Mesenchymal stem cell (in vitro differentiated cells and primary cell): ENCODE data around the gene RNF26.

Experiments
- DNase-seq: peaks from one replicate; pipeline ENCODE4 v3.0.0-alpha.2; 2013
- H2AFZ ChIP-seq: one replicate; pipeline ENCODE4 v1.6.1; 2013; ENCODE audit warnings: low read depth, mild to moderate bottlenecking, control low read depth, inconsistent platforms, low read length, moderate library complexity
- H2AK5ac ChIP-seq: 2 replicates; pipeline ENCODE4 v1.6.1; 2013; ENCODE audit warnings: low read length, moderate library complexity, mild to moderate bottlenecking, inconsistent platforms; ENCODE audit not compliant: severe bottlenecking
- H2BK120ac ChIP-seq: one replicate; pipeline ENCODE4 v1.6.1; 2013; ENCODE audit warnings: low read depth, mild to moderate bottlenecking, inconsistent platforms, low read length, moderate library complexity
- H2BK12ac ChIP-seq, 2 experiments: one replicate each; pipeline ENCODE4 v1.6.1; 2013; ENCODE audit warnings: inconsistent platforms in 2 of 2, low read length in 2 of 2, mild to moderate bottlenecking in 2 of 2, moderate library complexity in 2 of 2, control low read depth in 1 of 2
- H2BK15ac ChIP-seq: one replicate; pipeline ENCODE4 v1.6.1; 2013; ENCODE audit warnings: mild to moderate bottlenecking, low read depth, inconsistent platforms; ENCODE audit not compliant: poor library complexity, severe bottlenecking
- H2BK5ac ChIP-seq: 2 replicates; pipeline ENCODE4 v1.6.1; 2013; ENCODE audit warnings: low read depth, mild to moderate bottlenecking, low read length, control low read depth, inconsistent platforms; ENCODE audit not compliant: poor library complexity, severe bottlenecking
- H3K14ac ChIP-seq, 2 experiments: one replicate each; pipeline ENCODE4 v1.6.1; 2013; ENCODE audit warnings: inconsistent platforms in 2 of 2, low read length in 2 of 2, control low read depth in 1 of 2, mild to moderate bottlenecking in 1 of 2, moderate library complexity in 1 of 2
- H3K18ac ChIP-seq, 2 experiments: one replicate each; pipeline ENCODE4 v1.6.1; 2013; ENCODE audit warnings: inconsistent platforms in 2 of 2, low read length in 2 of 2, control low read depth in 1 of 2, low read depth in 1 of 2, mild to moderate bottlenecking in 1 of 2
- H3K23ac ChIP-seq, 2 experiments: one replicate each; pipeline ENCODE4 v1.6.1; 2013; ENCODE audit warnings: inconsistent platforms in 2 of 2, low read length in 2 of 2, mild to moderate bottlenecking in 2 of 2, moderate library complexity in 2 of 2, control low read depth in 1 of 2
- H3K27ac ChIP-seq: 2 replicates; pipeline ENCODE4 v1.5.1; 2013; ENCODE audit warnings: mild to moderate bottlenecking, moderate library complexity, low read length, control low read depth, inconsistent platforms; ENCODE audit not compliant: poor library complexity, severe bottlenecking
- H3K27me3 ChIP-seq, 2 experiments: 2 replicates each; pipeline versions ENCODE4 v1.6.1 to v1.7.0; 2013; ENCODE audit warnings: low read length in 2 of 2, mild to moderate bottlenecking in 2 of 2, moderate library complexity in 2 of 2, control low read depth in 1 of 2, inconsistent platforms in 1 of 2; ENCODE audit not compliant: control insufficient read depth in 1 of 2, insufficient read depth in 1 of 2
- H3K36me3 ChIP-seq, 2 experiments: 2 replicates each; pipeline versions ENCODE4 v1.6.1 to v1.7.0; 2013; ENCODE audit warnings: low read length in 2 of 2, control low read depth in 1 of 2, inconsistent platforms in 1 of 2, low read depth in 1 of 2, mild to moderate bottlenecking in 1 of 2; ENCODE audit not compliant: insufficient read depth in 2 of 2, control insufficient read depth in 1 of 2
- H3K4ac ChIP-seq, 2 experiments: one replicate each; pipeline ENCODE4 v1.6.1; 2013; ENCODE audit warnings: inconsistent platforms in 2 of 2, low read length in 2 of 2, mild to moderate bottlenecking in 2 of 2, moderate library complexity in 2 of 2, control low read depth in 1 of 2, low read depth in 1 of 2
- H3K4me1 ChIP-seq: 2 replicates; pipeline ENCODE4 v1.6.1; 2013; ENCODE audit warnings: low read depth, low read length, control low read depth; ENCODE audit not compliant: control insufficient read depth, insufficient read depth
- H3K4me2 ChIP-seq: 2 replicates; pipeline ENCODE4 v1.6.1; 2013; ENCODE audit warnings: low read length, mild to moderate bottlenecking, inconsistent platforms; ENCODE audit not compliant: poor library complexity, severe bottlenecking
- H3K4me3 ChIP-seq, 2 experiments: 2 replicates each; pipeline versions ENCODE4 v1.5.1 to v1.7.0; 2013; ENCODE audit warnings: low read length in 2 of 2, mild to moderate bottlenecking in 2 of 2, control low read depth in 1 of 2, low read depth in 1 of 2; ENCODE audit not compliant: insufficient read depth in 1 of 2
- H3K79me1 ChIP-seq: replicated peaks from 2 replicates; pipeline ENCODE4 v1.6.1; 2013; ENCODE audit warnings: mild to moderate bottlenecking, control low read depth, low read length, inconsistent platforms; ENCODE audit not compliant: poor library complexity, severe bottlenecking
- H3K9ac ChIP-seq: 2 replicates; pipeline ENCODE4 v1.7.0; 2013; ENCODE audit warnings: mild to moderate bottlenecking, low read length, moderate library complexity
- H3K9me3 ChIP-seq: 2 replicates; pipeline ENCODE4 v1.7.0; 2013; ENCODE audit warnings: mild to moderate bottlenecking, low read length; ENCODE audit not compliant: control insufficient read depth
- H4K8ac ChIP-seq: one replicate; pipeline ENCODE4 v1.6.1; 2013; ENCODE audit warnings: inconsistent platforms, mild to moderate bottlenecking, low read length, moderate library complexity
- H4K91ac ChIP-seq: one replicate; pipeline ENCODE4 v1.6.1; 2013; ENCODE audit warnings: mild to moderate bottlenecking, low read length, inconsistent platforms
- WGBS: methylation state at CpG from one replicate; pipeline ENCODE4 v1.1.7; 2013; ENCODE audit warnings: mixed read lengths; 5-methylcytosine and 5-hydroxymethylcytosine counted together

RNF26 gene

GRCh38 chr11:119369132-119369925 lies 35.0 kb downstream of the RNF26 start:
- Histone ChIP-seq H2BK5ac (no peak overlapping the region), H3K14ac (no peak overlapping the region), H4K8ac (no peak overlapping the region), H2AFZ (no peak overlapping the region), H4K91ac (no peak overlapping the region), H2BK15ac (no peak overlapping the region), H3K9me3 (no peaks in the 10 kb centered on the region), H3K4me3 (no peak overlapping the region), H3K18ac (no peak overlapping the region), H2BK12ac (no peak overlapping the region), H3K4me2 (no peak overlapping the region), H3K36me3 (no peaks in the 10 kb centered on the region), H3K4me1 (peaks cover 6% of the 10 kb centered on the region), H3K23ac (no peak overlapping the region), H3K79me1 (no peaks in the 10 kb centered on the region), H3K4ac (no peak overlapping the region), H3K9ac (no peak overlapping the region), H2AK5ac (no peak overlapping the region), H2BK120ac (no peak overlapping the region), H3K27ac (no peak overlapping the region), H3K27me3 (peaks cover 15 to 84% of the 10 kb centered on the region in 2 experiments)
- WGBS, result 70% methylated on average over 13 of the region's 13 CpGs
- no peak for DNase-seq

- Histone ChIP-seq H3K23ac (no peak overlapping the region), H3K79me1 (no peaks in the 10 kb centered on the region), H3K27ac (no peak overlapping the region), H3K9ac (no peak overlapping the region), H4K8ac (no peak overlapping the region), H3K36me3 (no peaks in the 10 kb centered on the region), H2BK5ac (no peak overlapping the region), H2BK120ac (no peak overlapping the region), H3K4me1 (peaks cover 3% of the 10 kb centered on the region), H3K4me2 (no peak overlapping the region), H3K14ac (no peak overlapping the region), H2BK15ac (no peak overlapping the region), H4K91ac (no peak overlapping the region), H2AFZ (no peak overlapping the region), H3K27me3 (peaks cover 4 to 83% of the 10 kb centered on the region in 2 experiments), H3K9me3 (no peaks in the 10 kb centered on the region), H3K4me3 (no peak overlapping the region), H3K4ac (no peak overlapping the region), H2BK12ac (no peak overlapping the region), H3K18ac (no peak overlapping the region), H2AK5ac (no peak overlapping the region)
- 73% methylated on average over 8 of the region's 8 CpGs for WGBS
- DNase-seq, result no peak
Observed at GRCh38 chr11:119370486-119371046, 36.2 kb downstream of the RNF26 start.

- no peak overlapping the region for H3K14ac ChIP-seq
Observed at GRCh38 chr11:119371067-119371601, 36.8 kb downstream of the RNF26 start.

GRCh38 chr11:119371778-119372182 lies 37.5 kb downstream of the RNF26 start:
- H3K4me1 ChIP-seq, result peaks cover 9% of the 10 kb centered on the region
- no peak overlapping the region for H2BK15ac ChIP-seq
- 81% methylated on average over 8 of the region's 8 CpGs for WGBS
- no peak overlapping the region for H3K27ac ChIP-seq
- no peak overlapping the region for H4K8ac ChIP-seq
- H3K4me2 ChIP-seq, result no peak overlapping the region
- no peak overlapping the region for H3K9ac ChIP-seq
- no peak overlapping the region for H2BK120ac ChIP-seq
- no peak overlapping the region for H2AFZ ChIP-seq
- no peak overlapping the region for H2BK5ac ChIP-seq
- H3K4ac ChIP-seq, result no peak overlapping the region
- no peak overlapping the region for H4K91ac ChIP-seq
- H3K14ac ChIP-seq, result no peak overlapping the region
- H3K9me3 ChIP-seq, result no peaks in the 10 kb centered on the region
- peaks cover 4 to 81% of the 10 kb centered on the region in 2 experiments for H3K27me3 ChIP-seq
- H3K79me1 ChIP-seq, result no peaks in the 10 kb centered on the region
- no peak overlapping the region for H3K18ac ChIP-seq
- H3K4me3 ChIP-seq, result no peak overlapping the region
- no peak for DNase-seq
- H3K23ac ChIP-seq, result no peak overlapping the region
- H2AK5ac ChIP-seq, result no peak overlapping the region
- no peaks in the 10 kb centered on the region for H3K36me3 ChIP-seq
- H2BK12ac ChIP-seq, result no peak overlapping the region

More at GRCh38 chr11:119371067-119371601, 36.8 kb downstream of the RNF26 start:
- H3K27me3 ChIP-seq, result peaks cover 4 to 87% of the 10 kb centered on the region in 2 experiments
- H3K23ac ChIP-seq, result no peak overlapping the region
- H3K79me1 ChIP-seq, result no peaks in the 10 kb centered on the region
- H3K4ac ChIP-seq, result no peak overlapping the region
- H2AFZ ChIP-seq, result no peak overlapping the region
- no peak overlapping the region for H2BK12ac ChIP-seq
- no peak overlapping the region for H3K4me3 ChIP-seq
- H2BK15ac ChIP-seq, result no peak overlapping the region
- no peak overlapping the region for H4K8ac ChIP-seq
- H2BK5ac ChIP-seq, result no peak overlapping the region
- peaks cover 4% of the 10 kb centered on the region for H3K4me1 ChIP-seq
- WGBS, result 82% methylated on average over 8 of the region's 8 CpGs
- no peak overlapping the region for H3K18ac ChIP-seq
- no peak overlapping the region for H4K91ac ChIP-seq
- H3K9me3 ChIP-seq, result no peaks in the 10 kb centered on the region
- H3K9ac ChIP-seq, result no peak overlapping the region
- no peak overlapping the region for H2AK5ac ChIP-seq
- DNase-seq, result no peak
- H2BK120ac ChIP-seq, result no peak overlapping the region
- H3K36me3 ChIP-seq, result no peaks in the 10 kb centered on the region
- no peak overlapping the region for H3K27ac ChIP-seq
- H3K4me2 ChIP-seq, result no peak overlapping the region
